Activated T-cell treated with anti-CD3 and anti-CD28 coated beads for 4 hours (primary cell): ENCODE results near the gene ANO2.
"Not testable (repeated sequence)": the region's sequence is repeated elsewhere in the genome, so short reads cannot be mapped to it uniquely, and the experiment has no call there.

Experiments
- DNase-seq: peaks from one replicate; pipeline ENCODE4 v3.0.0-alpha.2; 2020

Gene ANO2

GRCh38 chr12:5716201-5716600 is 228.9 kb downstream of the ANO2 start:
- no peak for DNase-seq

- no peak for DNase-seq
Measured at GRCh38 chr12:5715021-5715420, 230.0 kb downstream of the ANO2 start.

- DNase-seq = no peak
Measured at GRCh38 chr12:5713599-5714081, 231.4 kb downstream of the ANO2 start.

GRCh38 chr12:5710260-5710878 is 234.7 kb downstream of the ANO2 start:
- DNase-seq = no peak

GRCh38 chr12:5708371-5708770 is 236.7 kb downstream of the ANO2 start:
- no peak for DNase-seq

GRCh38 chr12:5706247-5706646 is 238.8 kb downstream of the ANO2 start:
- DNase-seq = no peak

GRCh38 chr12:5705791-5706190 is 239.3 kb downstream of the ANO2 start:
- no peak for DNase-seq

GRCh38 chr12:5694759-5695409 is 250.2 kb downstream of the ANO2 start:
- no peak for DNase-seq

GRCh38 chr12:5692850-5693249 is 252.2 kb downstream of the ANO2 start:
- DNase-seq = no peak

GRCh38 chr12:5691943-5692342 is 253.1 kb downstream of the ANO2 start:
- no peak for DNase-seq

GRCh38 chr12:5690240-5690639 is 254.8 kb downstream of the ANO2 start:
- no peak for DNase-seq

GRCh38 chr12:5689773-5690172 is 255.3 kb downstream of the ANO2 start:
- DNase-seq = no peak

GRCh38 chr12:5688226-5688625 is 256.8 kb downstream of the ANO2 start:
- DNase-seq = no peak

- no peak for DNase-seq
Measured at GRCh38 chr12:5685935-5686334, 259.1 kb downstream of the ANO2 start.

- no peak for DNase-seq
Measured at GRCh38 chr12:5684989-5685388, 260.1 kb downstream of the ANO2 start.

GRCh38 chr12:5682581-5682980 is 262.5 kb downstream of the ANO2 start:
- no peak for DNase-seq

- no peak for DNase-seq
Measured at GRCh38 chr12:5678176-5678575, 266.9 kb downstream of the ANO2 start.

GRCh38 chr12:5669624-5670023 is 275.4 kb downstream of the ANO2 start:
- DNase-seq = not testable (repeated sequence)

GRCh38 chr12:5665615-5666014 is 279.4 kb downstream of the ANO2 start:
- no peak for DNase-seq

GRCh38 chr12:5661811-5662210 is 283.2 kb downstream of the ANO2 start:
- DNase-seq = no peak

- no peak for DNase-seq
Measured at GRCh38 chr12:5660238-5660637, 284.8 kb downstream of the ANO2 start.

GRCh38 chr12:5658339-5658941 is 286.6 kb downstream of the ANO2 start:
- not testable (repeated sequence) for DNase-seq

GRCh38 chr12:5656836-5657235 is 288.2 kb downstream of the ANO2 start:
- DNase-seq = no peak

- DNase-seq = no peak
Measured at GRCh38 chr12:5655120-5655519, 289.9 kb downstream of the ANO2 start.
